Skin of body (tissue), 2 donors: Measurements from ENCODE around the gene RCC2. TPM values are rescaled to one million over a fixed set of nuclear protein-coding genes. Genes with fewer than 3 reads are reported as not detected.

Experiments
- DNase-seq: peaks from one replicate; lab custom pipeline; 2025; lab: John Stamatoyannopoulos, UW
- total RNA-seq: library from RNA; depleted of rRNA; stranded (reverse); fragments of >200 nt; gene quantifications from one replicate; pipeline ENCODE4 v1.2.3, GENCODE V29; 2014

Gene RCC2
- total RNA-seq, 1 donor from 2014 or later, result 38.5 TPM

- no peak for DNase-seq
Measured at GRCh38 chr1:17375651-17376050, 63.8 kb downstream of the RCC2 start.

- DNase-seq, result no peak
Measured at GRCh38 chr1:17372955-17373354, 66.5 kb downstream of the RCC2 start.

GRCh38 chr1:17371896-17372295 lies 67.6 kb downstream of the RCC2 start, which contains the start of gene PADI6:
TSS of gene PADI6 (plus strand) at chr1:17372196. CDS start at chr1:17372246, 50 bp downstream.
- no peak for DNase-seq

GRCh38 chr1:17370618-17371017 lies 68.9 kb downstream of the RCC2 start:
- no peak for DNase-seq

GRCh38 chr1:17369466-17369865 lies 70.0 kb downstream of the RCC2 start:
- DNase-seq, result no peak

- no peak for DNase-seq
Measured at GRCh38 chr1:17365293-17365692, 74.2 kb downstream of the RCC2 start.

- no peak for DNase-seq
Measured at GRCh38 chr1:17363771-17364170, 75.7 kb downstream of the RCC2 start.

- no peak for DNase-seq
Measured at GRCh38 chr1:17363351-17363750, 76.1 kb downstream of the RCC2 start.

- no peak for DNase-seq
Measured at GRCh38 chr1:17361687-17362086, 77.8 kb downstream of the RCC2 start.

GRCh38 chr1:17360272-17360956 lies 79.1 kb downstream of the RCC2 start:
- DNase-seq, result no peak

- DNase-seq, result no peak
Measured at GRCh38 chr1:17359808-17360207, 79.7 kb downstream of the RCC2 start.

- no peak for DNase-seq
Measured at GRCh38 chr1:17359031-17359430, 80.4 kb downstream of the RCC2 start.

GRCh38 chr1:17358557-17358956 lies 80.9 kb downstream of the RCC2 start:
- DNase-seq, result no peak

Other genes with a start within 250 kb of the RCC2 start
- gene PADI1, start 234.5 kb downstream of the RCC2 start, total RNA-seq, result 11.7 TPM
- gene PADI3, start 190.6 kb downstream of the RCC2 start, total RNA-seq, result 15.8 TPM
- 10.4 TPM for gene PADI4, start 131.5 kb downstream of the RCC2 start, total RNA-seq
- gene PADI6, start 67.5 kb downstream of the RCC2 start, total RNA-seq, result not detected
- gene ARHGEF10L, start 100.0 kb upstream of the RCC2 start, total RNA-seq, result 24.7 TPM